ENCODE results near the gene SCARF2. TPM values are rescaled to one million over a fixed set of nuclear protein-coding genes. Genes with fewer than 3 reads are reported as not detected.
A peak's percentile ranks its signal among the peaks of the same experiment; 100 is the strongest.

Gene SCARF2
- total RNA-seq, 6 donors from 2014 or later, result 10.1 to 36.7 (median 16.1) TPM

DNA sequence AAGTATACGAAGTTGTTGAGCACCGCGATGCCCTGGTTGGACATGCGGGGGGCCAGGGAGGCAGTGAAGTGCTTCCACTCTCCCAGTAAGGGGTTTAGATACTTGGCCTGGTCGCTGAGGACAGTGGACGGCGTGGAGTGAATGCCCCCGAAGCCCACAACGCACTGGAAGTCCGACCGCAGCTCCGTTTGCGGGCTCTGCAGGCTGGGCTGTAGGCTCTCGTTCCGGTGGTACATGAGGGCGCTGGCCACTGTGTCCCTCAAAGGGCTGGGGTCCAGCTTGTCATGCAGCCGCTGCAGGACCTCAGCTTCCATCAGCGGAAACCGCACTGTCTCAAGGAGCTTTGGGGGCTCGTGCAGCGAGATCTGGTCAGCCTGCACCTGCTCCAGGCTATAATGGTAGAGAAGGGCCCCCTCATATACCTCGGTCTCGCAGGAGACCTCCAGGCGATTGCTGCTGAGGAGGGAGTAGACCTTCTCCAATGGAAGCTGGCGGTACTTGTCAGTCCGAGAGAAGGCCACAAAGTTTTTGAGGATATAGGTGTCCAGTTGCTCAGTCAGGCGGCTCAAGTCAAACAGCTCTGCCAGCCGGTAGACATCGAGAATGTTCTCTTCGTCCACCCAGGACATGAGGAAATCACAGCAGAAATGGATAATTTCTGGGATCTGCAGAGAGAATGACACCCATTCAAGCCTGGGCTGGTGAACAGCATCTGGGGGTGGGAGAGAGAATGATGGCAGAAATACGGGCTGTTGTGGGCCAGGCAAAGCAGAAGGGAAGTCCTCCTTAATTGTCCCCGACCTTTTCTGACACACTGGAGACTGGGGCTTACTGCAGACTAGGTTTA is 27.5 kb upstream of the SCARF2 start:
- WGBS, 2 donors, result 95 to 96% methylated on average over 23 to 32 of the region's 32 CpGs
- no peak overlapping the region for H3K4me3 ChIP-seq
- no peak for TF ChIP-seq POLR2A (IDR thresholded peaks at IDR 0.05)
- TF ChIP-seq CTCF (IDR thresholded peaks at IDR 0.05), result no peak
- no peak for TF ChIP-seq POLR2AphosphoS5 (IDR thresholded peaks at IDR 0.05)
- TF ChIP-seq EP300 (IDR thresholded peaks at IDR 0.05), result no peak
- H3K27me3 ChIP-seq, result no peaks in the 10 kb centered on the region
- H3K4me1 ChIP-seq, result peaks cover 9 to 18% (median 17%) of the 10 kb centered on the region in 4 donors
- peak overlapping the region in 1 of 4 donors; percentile 76 for H3K27ac ChIP-seq
- H3K36me3 ChIP-seq, result peaks cover 0 to 17% (median 12%) of the 10 kb centered on the region in 4 donors
- DNase-seq (peak in 1 of 2 donors; percentile 55), ATAC-seq (ENCODE audit: low FRiP score in 2 of 2) (no peak)
- H3K9me3 ChIP-seq, result no peaks in the 10 kb centered on the region

- TF ChIP-seq POLR2A (IDR thresholded peaks at IDR 0.05) (no peak), POLR2AphosphoS5 (IDR thresholded peaks at IDR 0.05) (no peak), CTCF (IDR thresholded peaks at IDR 0.05) (no peak), EP300 (IDR thresholded peaks at IDR 0.05) (no peak)
Measured at GRCh38 chr22:20464096-20464614, 26.5 kb upstream of the SCARF2 start.

DNA sequence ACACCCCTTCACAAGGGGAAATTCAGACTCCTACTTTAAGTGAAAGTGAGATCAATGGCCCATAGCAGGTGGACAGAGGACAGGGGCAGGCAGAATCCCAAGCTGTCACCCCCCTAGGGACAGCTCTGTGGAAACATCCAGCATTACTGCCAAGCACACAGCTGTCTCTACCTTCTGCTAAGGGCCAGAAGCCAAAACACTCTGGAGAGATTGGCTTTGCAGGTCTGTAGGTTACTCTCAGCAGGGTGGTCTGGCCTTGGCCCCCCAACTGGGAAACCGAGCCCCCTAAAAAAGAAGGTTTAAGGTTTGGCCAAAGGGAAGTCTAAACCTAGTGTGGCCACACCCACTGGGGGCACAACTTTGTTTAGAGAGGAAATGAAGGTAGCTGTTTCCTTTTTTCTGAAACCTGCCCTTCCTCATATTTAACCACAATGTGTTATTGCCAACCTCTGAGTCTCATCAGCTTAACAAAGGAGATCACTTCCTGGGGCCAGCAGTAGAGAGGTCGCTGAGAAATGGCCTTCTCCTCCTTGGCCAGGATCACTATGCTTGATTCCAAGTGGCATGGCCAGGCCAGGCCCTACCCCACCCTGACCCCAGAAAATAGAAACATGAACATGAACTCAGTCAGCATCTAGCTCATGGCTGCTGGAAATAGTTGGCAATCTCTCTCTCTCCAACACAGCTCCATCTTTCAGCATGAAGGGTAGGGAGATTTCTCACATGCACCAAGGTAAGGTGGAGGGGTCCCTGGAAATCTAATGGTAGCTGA is 25.9 kb upstream of the SCARF2 start:
- H3K4me1 ChIP-seq, result peaks cover 9 to 18% (median 17%) of the 10 kb centered on the region in 4 donors
- no peak overlapping the region for H3K4me3 ChIP-seq
- WGBS, 2 donors, result 37 to 50% methylated on average over 2 of the region's 2 CpGs
- no peaks in the 10 kb centered on the region for H3K9me3 ChIP-seq
- TF ChIP-seq POLR2AphosphoS5 (IDR thresholded peaks at IDR 0.05) (no peak), POLR2A (IDR thresholded peaks at IDR 0.05) (no peak), EP300 (IDR thresholded peaks at IDR 0.05) (no peak), CTCF (IDR thresholded peaks at IDR 0.05) (no peak)
- H3K27me3 ChIP-seq, result no peaks in the 10 kb centered on the region
- peak overlapping the region; percentile 55 to 76 (median 66) for H3K27ac ChIP-seq
- H3K36me3 ChIP-seq, result peaks cover 0 to 29% (median 21%) of the 10 kb centered on the region in 4 donors
- DNase-seq (no peak), ATAC-seq (ENCODE audit: low FRiP score in 2 of 2) (peak; percentile 48 to 61)

More at GRCh38 chr22:20464096-20464614, 26.5 kb upstream of the SCARF2 start:
- H3K27ac ChIP-seq, result peak overlapping the region; percentile 55 to 76 (median 66)
- DNase-seq (no peak), ATAC-seq (ENCODE audit: low FRiP score in 2 of 2) (peak in 1 of 2 donors; percentile 29)
- H3K9me3 ChIP-seq, result no peaks in the 10 kb centered on the region
- 85 to 90% methylated on average over 9 to 11 of the region's 11 CpGs for WGBS, 2 donors
- H3K4me3 ChIP-seq, result no peak overlapping the region
- H3K27me3 ChIP-seq, result no peaks in the 10 kb centered on the region
- peaks cover 0 to 23% (median 19%) of the 10 kb centered on the region in 4 donors for H3K36me3 ChIP-seq
- H3K4me1 ChIP-seq, result peaks cover 9 to 18% (median 17%) of the 10 kb centered on the region in 4 donors

- peaks cover 0 to 37% (median 25%) of the 10 kb centered on the region in 4 donors for H3K36me3 ChIP-seq
- no peak for DNase-seq
- WGBS, 2 donors, result 96 to 99% methylated on average over 4 of the region's 4 CpGs
Measured at GRCh38 chr22:20459862-20460261, 22.2 kb upstream of the SCARF2 start.

More at GRCh38 chr22:20459862-20460261, 22.2 kb upstream of the SCARF2 start:
- peaks cover 9 to 18% (median 15%) of the 10 kb centered on the region in 4 donors for H3K4me1 ChIP-seq
- H3K27me3 ChIP-seq, result no peaks in the 10 kb centered on the region
- H3K27ac ChIP-seq, result no peak overlapping the region
- ATAC-seq (ENCODE audit: low FRiP score in 2 of 2), result no peak
- no peak for TF ChIP-seq CTCF (IDR thresholded peaks at IDR 0.05)
- TF ChIP-seq EP300 (IDR thresholded peaks at IDR 0.05), result no peak
- TF ChIP-seq POLR2AphosphoS5 (IDR thresholded peaks at IDR 0.05), result no peak
- TF ChIP-seq POLR2A (IDR thresholded peaks at IDR 0.05), result no peak
- H3K4me3 ChIP-seq, result no peak overlapping the region
- H3K9me3 ChIP-seq, result no peaks in the 10 kb centered on the region
